Measurements from ENCODE around the gene VWA1. TPM values are rescaled to one million over a fixed set of nuclear protein-coding genes. Genes with fewer than 3 reads are reported as not detected.
"Not testable (repeated sequence)": the region's sequence is repeated elsewhere in the genome, so short reads cannot be mapped to it uniquely, and the experiment has no call there.

Gene VWA1
- total RNA-seq, 1 donor from 2014 or later = 8.6 TPM

GRCh38 chr1:1425426-1425752 is 10.1 kb upstream of the VWA1 start:
- DNase-seq = no peak

GRCh38 chr1:1425753-1426495 is 9.6 kb upstream of the VWA1 start:
- no peak for DNase-seq

GRCh38 chr1:1426496-1427105 is 8.9 kb upstream of the VWA1 start:
- no peak for DNase-seq

GRCh38 chr1:1427106-1427819 is 8.2 kb upstream of the VWA1 start:
- DNase-seq = no peak

- DNase-seq = no peak
These were observed 7.7 kb upstream of the VWA1 start for GRCh38 chr1:1427820-1428148.

GRCh38 chr1:1428174-1428573 is 7.3 kb upstream of the VWA1 start:
- DNase-seq = no peak

- not testable (repeated sequence) for DNase-seq
These were observed 6.5 kb upstream of the VWA1 start for GRCh38 chr1:1428967-1429366.

GRCh38 chr1:1429671-1430073 is 5.8 kb upstream of the VWA1 start:
- no peak for DNase-seq

GRCh38 chr1:1430114-1430982 is 5.1 kb upstream of the VWA1 start:
- DNase-seq = peak; percentile 44

- no peak for DNase-seq
These were observed 4.3 kb upstream of the VWA1 start for GRCh38 chr1:1430992-1431844.

GRCh38 chr1:1431845-1432273 is 3.6 kb upstream of the VWA1 start:
- no peak for DNase-seq

- peak; percentile 46 for DNase-seq
These were observed 3.1 kb upstream of the VWA1 start for GRCh38 chr1:1432274-1432950.

- peak; percentile 41 for DNase-seq
These were observed 2.3 kb upstream of the VWA1 start for GRCh38 chr1:1432951-1433803.

GRCh38 chr1:1433804-1434130 is 1.7 kb upstream of the VWA1 start:
- DNase-seq = no peak

- no peak for DNase-seq
These were observed 1.2 kb upstream of the VWA1 start for GRCh38 chr1:1434131-1434823.

- no peak for DNase-seq
These were observed 725 bp upstream of the VWA1 start for GRCh38 chr1:1434824-1435105.

- DNase-seq = no peak
These were observed 580 bp downstream of the VWA1 start for GRCh38 chr1:1435911-1436629.

GRCh38 chr1:1436630-1437032 is 1.1 kb downstream of the VWA1 start:
- DNase-seq = no peak
